ENCODE results near the gene TREH.
"Not testable (repeated sequence)": the region's sequence is repeated elsewhere in the genome, so short reads cannot be mapped to it uniquely, and the experiment has no call there.

Gene TREH

GRCh38 chr11:118679483-118679882 is at the start of gene TREH:
TSS of gene TREH (minus strand) at chr11:118679650. CDS start at chr11:118679627, 23 bp downstream.
- no peak for DNase-seq

GRCh38 chr11:118728112-118728511 is 48.7 kb upstream of the TREH start:
- not testable (repeated sequence) for DNase-seq

- DNase-seq, result not testable (repeated sequence)
Observed at GRCh38 chr11:118727721-118728066, 48.2 kb upstream of the TREH start.

- DNase-seq, result not testable (repeated sequence)
Observed at GRCh38 chr11:118727001-118727720, 47.7 kb upstream of the TREH start.

- not testable (repeated sequence) for DNase-seq
Observed at GRCh38 chr11:118721478-118722015, 42.1 kb upstream of the TREH start.

GRCh38 chr11:118720740-118721139 is 41.3 kb upstream of the TREH start:
- not testable (repeated sequence) for DNase-seq

- not testable (repeated sequence) for DNase-seq
Observed at GRCh38 chr11:118720078-118720477, 40.6 kb upstream of the TREH start.

- DNase-seq, result not testable (repeated sequence)
Observed at GRCh38 chr11:118718562-118718961, 39.1 kb upstream of the TREH start.

- not testable (repeated sequence) for DNase-seq
Observed at GRCh38 chr11:118717733-118718132, 38.3 kb upstream of the TREH start.

GRCh38 chr11:118717221-118717620 is 37.8 kb upstream of the TREH start:
- DNase-seq, result not testable (repeated sequence)

GRCh38 chr11:118715837-118716260 is 36.4 kb upstream of the TREH start:
- DNase-seq, result no peak

GRCh38 chr11:118715245-118715831 is 35.9 kb upstream of the TREH start:
- no peak for DNase-seq

GRCh38 chr11:118714816-118715215 is 35.4 kb upstream of the TREH start:
- no peak for DNase-seq

GRCh38 chr11:118714416-118714815 is 35.0 kb upstream of the TREH start:
- not testable (repeated sequence) for DNase-seq

GRCh38 chr11:118708296-118708695 is 28.8 kb upstream of the TREH start:
- DNase-seq, result no peak

GRCh38 chr11:118706546-118706825 is 27.0 kb upstream of the TREH start:
- DNase-seq, result no peak

GRCh38 chr11:118705791-118706545 is 26.5 kb upstream of the TREH start:
- no peak for DNase-seq

- no peak for DNase-seq
Observed at GRCh38 chr11:118705111-118705741, 25.8 kb upstream of the TREH start.

- DNase-seq, result no peak
Observed at GRCh38 chr11:118703563-118704106, 24.2 kb upstream of the TREH start.

GRCh38 chr11:118699506-118700220 is 20.2 kb upstream of the TREH start:
- DNase-seq, result peak; percentile 24 to 28

GRCh38 chr11:118697346-118697745 is 17.9 kb upstream of the TREH start:
- no peak for DNase-seq

GRCh38 chr11:118696673-118697226 is 17.3 kb upstream of the TREH start:
- DNase-seq, result no peak
